ENCODE data around the gene SLC6A13. TPM values are rescaled to one million over a fixed set of nuclear protein-coding genes. Genes with fewer than 3 reads are reported as not detected.

The SLC6A13 gene
- total and polyA plus RNA-seq, 4 donors = 0.23 to 12.0 (median 7.5) TPM

GRCh38 chr12:191541-191940, 71.1 kb downstream of the SLC6A13 start:
- Histone ChIP-seq H3K27ac (ENCODE audit: low read depth in 1 of 2, low read length in 2 of 2) (no peak overlapping the region), H3K9me3 (ENCODE audit: control insufficient read depth in 4 of 4, low read length in 3 of 4) (no peaks in the 10 kb centered on the region), H3K27me3 (ENCODE audit: control insufficient read depth in 4 of 4, insufficient read depth in 4 of 4, low read length in 3 of 4) (no peaks in the 10 kb centered on the region), H3K4me1 (ENCODE audit: control insufficient read depth in 4 of 4, insufficient read depth in 4 of 4, low read length in 3 of 4) (peaks cover 3 to 18% (median 15%) of the 10 kb centered on the region in 4 donors), H3K36me3 (ENCODE audit: control insufficient read depth in 4 of 4, insufficient read depth in 3 of 4, low read depth in 1 of 4, low read length in 3 of 4) (peaks cover 0 to 48% (median 22%) of the 10 kb centered on the region in 4 donors), H3K9ac (ENCODE audit: low read depth in 1 of 2, low read length in 2 of 2) (no peak overlapping the region), H3K4me3 (ENCODE audit: low read depth in 1 of 3, low read length in 3 of 3) (no peak overlapping the region)
- WGBS = 88% methylated on average over 3 of the region's 3 CpGs
- no peak for DNase-seq (ENCODE audit: low spot score)
- TF ChIP-seq NR2F2 (IDR thresholded peaks at IDR 0.05) (no peak), HNF4G (IDR thresholded peaks at IDR 0.05) (no peak), RAD21 (IDR thresholded peaks at IDR 0.05) (no peak), ZBTB33 (IDR thresholded peaks at IDR 0.05) (no peak), JUND (IDR thresholded peaks at IDR 0.05) (no peak), FOXA2 (IDR thresholded peaks at IDR 0.05) (no peak), CTCF (IDR thresholded peaks at IDR 0.05; ENCODE audit: low read depth, low read length, missing input control) (no peak), FOXA1 (IDR thresholded peaks at IDR 0.05) (no peak), MAX (IDR thresholded peaks at IDR 0.05) (no peak), TAF1 (conservative IDR thresholded peaks at IDR 0.05) (no peak), REST (IDR thresholded peaks at IDR 0.05) (no peak), GABPA (IDR thresholded peaks at IDR 0.05 in 1 of 2, conservative IDR thresholded peaks at IDR 0.05 in 1 of 2) (no peak), ATF3 (IDR thresholded peaks at IDR 0.05) (no peak), EGR1 (IDR thresholded peaks at IDR 0.05; ENCODE audit: low read depth in 2 of 2) (no peak), RXRA (IDR thresholded peaks at IDR 0.05) (no peak), YY1 (IDR thresholded peaks at IDR 0.05) (no peak), HNF4A (conservative IDR thresholded peaks at IDR 0.05) (no peak), SP1 (IDR thresholded peaks at IDR 0.05) (no peak)

Data from liver (tissue), 9 donors.